SK-N-SH (cell line): ENCODE measurements around the gene ARHGAP20.

Experiments
- CHD2 ChIP-seq: fragments of 150-350 bp; IDR thresholded peaks from 2 replicates; pipeline ENCODE4 v1.6.1; 2018; ENCODE audit warnings: low read length; ENCODE audit not compliant: partially characterized antibody
- ELF1 ChIP-seq: IDR thresholded peaks from 2 replicates; pipeline ENCODE4 v1.4.0; 2012
- EZH2phosphoT487 ChIP-seq: fragments of 200-600 bp; sonication (generic); IDR thresholded peaks from 2 replicates; pipeline ENCODE4 v1.6.1; 2017; ENCODE audit warnings: low read depth, mixed run types, mild to moderate bottlenecking, antibody characterized with exemption, moderate library complexity, borderline replicate concordance
- POLR2AphosphoS5 ChIP-seq: IDR thresholded peaks from 2 replicates; pipeline ENCODE4 v1.6.1; 2012; ENCODE audit warnings: low read depth, low read length
- SIN3A ChIP-seq: IDR thresholded peaks from 2 replicates; pipeline ENCODE4 v1.6.1; 2012; ENCODE audit warnings: low read depth, mild to moderate bottlenecking, low read length, moderate library complexity, borderline replicate concordance
- TAF1 ChIP-seq: IDR thresholded peaks from 2 replicates; pipeline ENCODE4 v1.6.1; 2012; ENCODE audit warnings: low read depth, mild to moderate bottlenecking, low read length, moderate library complexity, borderline replicate concordance
- USF2 ChIP-seq: fragments of 150-350 bp; IDR thresholded peaks from 2 replicates; pipeline ENCODE4 v1.6.1; 2017; ENCODE audit warnings: antibody characterized with exemption, low read length, low read depth, borderline replicate concordance
- YY1 ChIP-seq: IDR thresholded peaks from 2 replicates; pipeline ENCODE4 v1.4.0; 2012; ENCODE audit warnings: low read depth, mild to moderate bottlenecking
- TF ChIP-seq, protein P1 (sequence below): fragments of 200-600 bp; sonication (generic); IDR thresholded peaks from 2 replicates; pipeline ENCODE4 v1.6.1; 2017; ENCODE audit warnings: antibody characterized with exemption, mild to moderate bottlenecking, moderate library complexity
- TF ChIP-seq, protein P2 (sequence below): IDR thresholded peaks from 2 replicates; pipeline ENCODE4 v1.4.0; 2012; ENCODE audit warnings: low read depth

- TF ChIP-seq USF2 (no peak), CHD2 (no peak), SIN3A (no peak), POLR2AphosphoS5 (no peak), EZH2phosphoT487 (no peak), TAF1 (no peak), YY1 (no peak), ELF1 (no peak)
- TF ChIP-seq, protein P1, sequence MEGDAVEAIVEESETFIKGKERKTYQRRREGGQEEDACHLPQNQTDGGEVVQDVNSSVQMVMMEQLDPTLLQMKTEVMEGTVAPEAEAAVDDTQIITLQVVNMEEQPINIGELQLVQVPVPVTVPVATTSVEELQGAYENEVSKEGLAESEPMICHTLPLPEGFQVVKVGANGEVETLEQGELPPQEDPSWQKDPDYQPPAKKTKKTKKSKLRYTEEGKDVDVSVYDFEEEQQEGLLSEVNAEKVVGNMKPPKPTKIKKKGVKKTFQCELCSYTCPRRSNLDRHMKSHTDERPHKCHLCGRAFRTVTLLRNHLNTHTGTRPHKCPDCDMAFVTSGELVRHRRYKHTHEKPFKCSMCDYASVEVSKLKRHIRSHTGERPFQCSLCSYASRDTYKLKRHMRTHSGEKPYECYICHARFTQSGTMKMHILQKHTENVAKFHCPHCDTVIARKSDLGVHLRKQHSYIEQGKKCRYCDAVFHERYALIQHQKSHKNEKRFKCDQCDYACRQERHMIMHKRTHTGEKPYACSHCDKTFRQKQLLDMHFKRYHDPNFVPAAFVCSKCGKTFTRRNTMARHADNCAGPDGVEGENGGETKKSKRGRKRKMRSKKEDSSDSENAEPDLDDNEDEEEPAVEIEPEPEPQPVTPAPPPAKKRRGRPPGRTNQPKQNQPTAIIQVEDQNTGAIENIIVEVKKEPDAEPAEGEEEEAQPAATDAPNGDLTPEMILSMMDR = no peak
- TF ChIP-seq, protein P2, sequence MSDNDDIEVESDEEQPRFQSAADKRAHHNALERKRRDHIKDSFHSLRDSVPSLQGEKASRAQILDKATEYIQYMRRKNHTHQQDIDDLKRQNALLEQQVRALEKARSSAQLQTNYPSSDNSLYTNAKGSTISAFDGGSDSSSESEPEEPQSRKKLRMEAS = no peak
Measured at GRCh38 chr11:110757962-110758755, 45.9 kb upstream of the ARHGAP20 start.
